Coronary artery (tissue), 2 donors: Measurements from ENCODE around the gene TMEM238.

Source experiments
- DNase-seq: peaks from one replicate; pipeline ENCODE4 v3.0.0-alpha.2; 2017; ENCODE audit warnings: low spot score
- H3K27ac ChIP-seq, 2 donors: fragments of 200-600 bp; sonication (generic); one replicate each; pipeline ENCODE4 v1.5.1; 2016 to 2019
- H3K4me3 ChIP-seq: fragments of 200-600 bp; sonication (generic); 2 replicates; pipeline ENCODE4 v1.5.1; 2016; ENCODE audit warnings: mild to moderate bottlenecking, moderate library complexity
- CTCF ChIP-seq: fragments of 200-600 bp; sonication (generic); IDR thresholded peaks from one replicate; pipeline ENCODE4 v1.5.1; 2019; ENCODE audit warnings: antibody characterized with exemption

TMEM238 gene

GRCh38 chr19:55389386-55390317 is 5.6 kb upstream of the TMEM238 start:
- no peak overlapping the region for H3K27ac ChIP-seq
- no peak for TF ChIP-seq CTCF
- no peak for DNase-seq
- no peak overlapping the region for H3K4me3 ChIP-seq

DNA sequence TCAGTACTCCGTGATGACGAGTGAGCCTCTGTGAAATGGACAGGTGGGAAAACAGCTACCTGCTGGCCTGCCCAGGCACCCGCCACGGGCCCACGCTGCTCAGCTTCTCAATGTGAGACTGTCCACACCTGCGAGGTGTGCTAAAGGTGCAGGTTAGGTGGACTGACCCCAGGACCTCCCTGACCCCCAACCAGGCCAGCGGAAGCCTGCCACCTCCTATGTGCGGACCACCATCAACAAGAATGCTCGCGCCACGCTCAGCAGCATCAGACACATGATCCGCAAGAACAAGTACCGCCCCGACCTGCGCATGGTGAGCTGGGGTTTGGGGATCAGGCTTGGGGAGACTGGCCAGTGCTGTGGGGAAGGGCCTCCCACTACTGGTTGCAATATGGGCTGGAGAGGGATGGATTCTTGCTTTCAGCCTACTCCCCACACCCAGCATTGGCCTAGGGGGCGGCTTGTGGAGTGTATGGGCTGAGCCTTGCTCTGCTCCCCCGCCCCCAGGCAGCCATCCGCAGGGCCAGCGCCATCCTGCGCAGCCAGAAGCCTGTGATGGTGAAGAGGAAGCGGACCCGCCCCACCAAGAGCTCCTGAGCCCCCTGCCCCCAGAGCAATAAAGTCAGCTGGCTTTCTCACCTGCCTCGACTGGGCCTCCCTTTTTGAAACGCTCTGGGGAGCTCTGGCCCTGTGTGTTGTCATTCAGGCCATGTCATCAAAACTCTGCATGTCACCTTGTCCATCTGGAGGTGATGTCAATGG is 3.8 kb upstream of the TMEM238 start:
- no peak for TF ChIP-seq CTCF
- H3K4me3 ChIP-seq: peak overlapping the region; percentile 83
- H3K27ac ChIP-seq: no peak overlapping the region
- no peak for DNase-seq

- Histone ChIP-seq H3K4me3 (peak overlapping the region; percentile 83), H3K27ac (peak overlapping the region; percentile 79 to 97)
- TF ChIP-seq CTCF: no peak
- no peak for DNase-seq
Observed at GRCh38 chr19:55386493-55386971, 2.4 kb upstream of the TMEM238 start.

DNA sequence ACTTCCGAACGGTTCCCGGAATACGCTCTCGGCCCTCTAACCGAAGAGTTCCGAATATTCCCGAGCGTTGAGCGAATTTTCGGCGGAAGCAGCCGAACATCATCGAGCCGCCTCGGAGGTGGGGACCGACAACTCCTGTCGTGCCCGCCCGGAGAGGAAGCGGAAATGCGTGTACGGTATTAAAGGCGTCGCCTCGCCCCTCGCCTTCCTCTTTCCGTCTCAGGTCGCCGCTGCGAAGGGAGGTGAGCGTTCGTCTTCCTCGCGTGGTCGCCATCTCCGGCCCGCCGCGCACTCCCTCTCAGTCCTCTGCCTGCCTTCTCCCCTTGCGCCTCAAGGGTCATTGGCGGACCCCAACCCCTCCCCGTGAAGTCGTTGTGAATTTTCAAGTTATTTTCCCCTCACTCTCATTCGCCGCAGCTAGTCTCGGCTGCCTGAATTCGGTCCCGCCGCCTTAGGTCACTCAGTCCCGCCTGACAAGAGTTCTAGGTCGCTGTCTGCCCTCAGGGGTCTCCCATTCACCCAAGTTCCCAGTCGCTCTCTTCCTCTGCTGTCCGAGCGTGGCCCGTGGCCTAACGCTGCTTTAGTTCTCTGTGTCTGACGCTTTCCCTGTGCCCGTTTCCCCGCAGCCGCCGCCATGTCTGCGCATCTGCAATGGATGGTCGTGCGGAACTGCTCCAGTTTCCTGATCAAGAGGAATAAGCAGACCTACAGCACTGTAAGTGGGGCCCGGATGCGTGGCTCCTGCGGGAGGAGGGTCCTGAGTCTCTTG is 1.8 kb upstream of the TMEM238 start, which contains the start of gene RPL28:
Gene RPL28 (plus strand): TSS at position 209 of the 769 bp plus-strand sequence. CDS start 426 bp downstream, at position 635.
- DNase-seq: peak; percentile 98
- no peak for TF ChIP-seq CTCF
- Histone ChIP-seq H3K4me3 (peak within 1 kb of the TSS; percentile 83), H3K27ac (peak within 1 kb of the TSS; percentile 79 to 97)

DNA sequence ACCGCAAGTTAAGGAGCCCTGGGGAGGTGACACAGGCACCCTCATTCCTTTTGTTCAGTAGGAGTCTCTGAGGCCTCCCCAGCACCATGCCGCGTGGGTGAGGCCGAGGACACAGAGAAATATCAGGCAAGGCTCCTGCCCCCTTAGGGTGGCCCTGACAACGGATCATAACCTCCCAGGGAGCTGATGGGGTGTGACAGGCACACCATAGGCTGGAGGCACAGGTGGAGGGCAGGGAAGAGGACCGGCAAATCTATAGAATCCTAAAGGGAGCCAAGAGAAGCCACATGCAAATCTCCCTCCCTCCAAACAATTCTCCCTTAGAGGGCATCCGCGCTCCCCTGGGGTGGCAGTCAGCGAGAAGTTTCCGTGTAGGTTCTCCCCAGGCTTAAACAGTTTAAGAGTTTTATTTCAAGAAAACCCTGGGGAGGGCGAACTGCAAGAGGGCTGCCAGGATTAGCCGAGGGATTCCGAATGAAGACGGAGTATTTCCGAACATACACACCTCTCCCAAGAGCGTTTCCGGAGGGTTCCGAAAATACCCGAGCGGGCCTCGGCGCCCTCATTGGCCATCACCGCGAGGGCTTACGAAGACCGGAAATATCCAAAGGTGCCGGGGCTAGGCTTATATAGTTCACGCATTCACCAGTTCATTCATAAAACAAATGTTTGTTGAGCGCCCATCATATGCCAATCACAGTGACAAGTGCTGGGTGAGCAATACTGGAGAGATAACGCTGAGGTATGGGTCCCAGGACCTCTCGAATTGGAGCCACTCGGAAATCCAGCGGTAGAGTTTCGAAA is 1.0 kb upstream of the TMEM238 start:
- peak; percentile 95 for DNase-seq
- TF ChIP-seq CTCF: no peak
- peak overlapping the region; percentile 79 to 97 for H3K27ac ChIP-seq
- peak overlapping the region; percentile 83 for H3K4me3 ChIP-seq
